Astrocyte (in vitro differentiated cells and primary cell): ENCODE data around the gene PIK3CD. TPM values are rescaled to one million over a fixed set of nuclear protein-coding genes. Genes with fewer than 3 reads are reported as not detected.
A peak's percentile ranks its signal among the peaks of the same experiment; 100 is the strongest.

Source experiments
- DNase-seq: peaks from one replicate; pipeline ENCODE4 v3.0.0-alpha.2; 2010; ENCODE audit warnings: low read depth
- FAIRE-seq: peaks from 2 replicates; lab custom pipeline; 2011; peaks lifted over from hg19 to GRCh38; lab: Jason Lieb, UNC
- H2AFZ ChIP-seq: 2 replicates; pipeline ENCODE4 v1.6.0; 2012; ENCODE audit warnings: low read depth, low read length, inconsistent platforms
- H3K27ac ChIP-seq: 2 replicates; pipeline ENCODE4 v1.5.1; 2011; ENCODE audit warnings: low read depth, low read length, inconsistent platforms
- H3K27me3 ChIP-seq: 2 replicates; pipeline ENCODE4 v1.6.0; 2011; ENCODE audit warnings: low read length, inconsistent platforms; ENCODE audit not compliant: insufficient read depth
- H3K36me3 ChIP-seq: 2 replicates; pipeline ENCODE4 v1.5.1; 2011; ENCODE audit warnings: low read length, inconsistent platforms; ENCODE audit not compliant: insufficient read depth
- H3K4me1 ChIP-seq: 2 replicates; pipeline ENCODE4 v1.5.1; 2011; ENCODE audit warnings: low read length, inconsistent platforms; ENCODE audit not compliant: insufficient read depth
- H3K4me2 ChIP-seq: 2 replicates; pipeline ENCODE4 v1.6.0; 2012; ENCODE audit warnings: low read length, inconsistent platforms
- H3K4me3 ChIP-seq: 2 replicates; pipeline ENCODE4 v1.5.1; 2011; ENCODE audit warnings: low read depth, mild to moderate bottlenecking, low read length, inconsistent platforms; ENCODE audit not compliant: insufficient read depth
- H3K79me2 ChIP-seq: 2 replicates; pipeline ENCODE4 v1.6.0; 2012; ENCODE audit warnings: mild to moderate bottlenecking, low read length, inconsistent platforms; ENCODE audit not compliant: insufficient read depth
- H3K9ac ChIP-seq: 2 replicates; pipeline ENCODE4 v1.6.0; 2012; ENCODE audit warnings: mild to moderate bottlenecking, low read length, inconsistent platforms
- H3K9me3 ChIP-seq: 2 replicates; pipeline ENCODE4 v1.5.1; 2012; ENCODE audit warnings: low read depth, mild to moderate bottlenecking, low read length, inconsistent platforms; ENCODE audit not compliant: insufficient read depth
- H4K20me1 ChIP-seq: 2 replicates; pipeline ENCODE4 v1.6.0; 2012; ENCODE audit warnings: low read length, inconsistent platforms; ENCODE audit not compliant: insufficient read depth
- H3K27ac Mint-ChIP-seq: one replicate; pipeline ENCODE4 v1.8.0; 2021; ENCODE audit warnings: mild to moderate bottlenecking, mixed read lengths; ENCODE audit not compliant: unreplicated experiment
- H3K27me3 Mint-ChIP-seq: one replicate; pipeline ENCODE4 v1.8.0; 2021; ENCODE audit warnings: low read depth, mixed read lengths; ENCODE audit not compliant: unreplicated experiment
- H3K36me3 Mint-ChIP-seq: one replicate; pipeline ENCODE4 v1.8.0; 2021; ENCODE audit warnings: low read depth, mixed read lengths; ENCODE audit not compliant: unreplicated experiment
- H3K4me1 Mint-ChIP-seq: one replicate; pipeline ENCODE4 v1.8.0; 2021; ENCODE audit warnings: low read depth, mixed read lengths; ENCODE audit not compliant: unreplicated experiment
- H3K4me3 Mint-ChIP-seq: one replicate; pipeline ENCODE4 v1.8.0; 2021; ENCODE audit warnings: mild to moderate bottlenecking, moderate library complexity, mixed read lengths; ENCODE audit not compliant: unreplicated experiment
- H3K9me3 Mint-ChIP-seq: one replicate; pipeline ENCODE4 v1.8.0; 2021; ENCODE audit warnings: mild to moderate bottlenecking, mixed read lengths; ENCODE audit not compliant: unreplicated experiment
- EZH2 ChIP-seq: IDR thresholded peaks from 2 replicates; pipeline ENCODE4 v1.6.1; 2012; ENCODE audit warnings: mild to moderate bottlenecking, low read length, inconsistent platforms; ENCODE audit not compliant: insufficient read depth
- total RNA-seq: library from RNA; stranded (reverse); gene quantifications from 2 replicates; pipeline ENCODE4 v1.2.1, GENCODE V29; 2021
- TF ChIP-seq, protein P1 (sequence below): IDR thresholded peaks from 2 replicates; pipeline ENCODE4 v1.5.1; 2011; ENCODE audit warnings: low read depth, mild to moderate bottlenecking, inconsistent platforms, low read length, moderate library complexity; ENCODE audit not compliant: insufficient read depth

The PIK3CD gene
- total RNA-seq, 1 donor from 2014 or later = 29.5 TPM

DNA sequence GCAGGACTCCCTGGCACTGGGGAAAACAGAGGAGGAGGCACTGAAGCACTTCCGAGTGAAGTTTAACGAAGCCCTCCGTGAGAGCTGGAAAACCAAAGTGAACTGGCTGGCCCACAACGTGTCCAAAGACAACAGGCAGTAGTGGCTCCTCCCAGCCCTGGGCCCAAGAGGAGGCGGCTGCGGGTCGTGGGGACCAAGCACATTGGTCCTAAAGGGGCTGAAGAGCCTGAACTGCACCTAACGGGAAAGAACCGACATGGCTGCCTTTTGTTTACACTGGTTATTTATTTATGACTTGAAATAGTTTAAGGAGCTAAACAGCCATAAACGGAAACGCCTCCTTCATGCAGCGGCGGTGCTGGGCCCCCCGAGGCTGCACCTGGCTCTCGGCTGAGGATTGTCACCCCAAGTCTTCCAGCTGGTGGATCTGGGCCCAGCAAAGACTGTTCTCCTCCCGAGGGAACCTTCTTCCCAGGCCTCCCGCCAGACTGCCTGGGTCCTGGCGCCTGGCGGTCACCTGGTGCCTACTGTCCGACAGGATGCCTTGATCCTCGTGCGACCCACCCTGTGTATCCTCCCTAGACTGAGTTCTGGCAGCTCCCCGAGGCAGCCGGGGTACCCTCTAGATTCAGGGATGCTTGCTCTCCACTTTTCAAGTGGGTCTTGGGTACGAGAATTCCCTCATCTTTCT, 75.5 kb downstream of the PIK3CD start:
- Histone ChIP-seq H3K4me2 (no peak overlapping the region), H3K9me3 (peaks cover 7% of the 10 kb centered on the region), H3K79me2 (no peaks in the 10 kb centered on the region), H2AFZ (no peak overlapping the region), H3K27me3 (no peaks in the 10 kb centered on the region), H3K36me3 (peaks cover 42% of the 10 kb centered on the region), H4K20me1 (peaks cover 10% of the 10 kb centered on the region), H3K27ac (no peak overlapping the region), H3K4me3 (no peak overlapping the region), H3K4me1 (no peaks in the 10 kb centered on the region), H3K9ac (no peak overlapping the region)
- Mint-ChIP-seq H3K4me3 (no peak overlapping the region), H3K27ac (no peak overlapping the region), H3K27me3 (no peaks in the 10 kb centered on the region), H3K4me1 (peaks cover under 1% of the 10 kb centered on the region), H3K9me3 (peaks cover 2% of the 10 kb centered on the region), H3K36me3 (peaks cover 38% of the 10 kb centered on the region)
- DNase-seq (no peak), FAIRE-seq (no peak)
- TF ChIP-seq EZH2 = no peak
- TF ChIP-seq, protein P1, sequence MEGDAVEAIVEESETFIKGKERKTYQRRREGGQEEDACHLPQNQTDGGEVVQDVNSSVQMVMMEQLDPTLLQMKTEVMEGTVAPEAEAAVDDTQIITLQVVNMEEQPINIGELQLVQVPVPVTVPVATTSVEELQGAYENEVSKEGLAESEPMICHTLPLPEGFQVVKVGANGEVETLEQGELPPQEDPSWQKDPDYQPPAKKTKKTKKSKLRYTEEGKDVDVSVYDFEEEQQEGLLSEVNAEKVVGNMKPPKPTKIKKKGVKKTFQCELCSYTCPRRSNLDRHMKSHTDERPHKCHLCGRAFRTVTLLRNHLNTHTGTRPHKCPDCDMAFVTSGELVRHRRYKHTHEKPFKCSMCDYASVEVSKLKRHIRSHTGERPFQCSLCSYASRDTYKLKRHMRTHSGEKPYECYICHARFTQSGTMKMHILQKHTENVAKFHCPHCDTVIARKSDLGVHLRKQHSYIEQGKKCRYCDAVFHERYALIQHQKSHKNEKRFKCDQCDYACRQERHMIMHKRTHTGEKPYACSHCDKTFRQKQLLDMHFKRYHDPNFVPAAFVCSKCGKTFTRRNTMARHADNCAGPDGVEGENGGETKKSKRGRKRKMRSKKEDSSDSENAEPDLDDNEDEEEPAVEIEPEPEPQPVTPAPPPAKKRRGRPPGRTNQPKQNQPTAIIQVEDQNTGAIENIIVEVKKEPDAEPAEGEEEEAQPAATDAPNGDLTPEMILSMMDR = no peak

DNA sequence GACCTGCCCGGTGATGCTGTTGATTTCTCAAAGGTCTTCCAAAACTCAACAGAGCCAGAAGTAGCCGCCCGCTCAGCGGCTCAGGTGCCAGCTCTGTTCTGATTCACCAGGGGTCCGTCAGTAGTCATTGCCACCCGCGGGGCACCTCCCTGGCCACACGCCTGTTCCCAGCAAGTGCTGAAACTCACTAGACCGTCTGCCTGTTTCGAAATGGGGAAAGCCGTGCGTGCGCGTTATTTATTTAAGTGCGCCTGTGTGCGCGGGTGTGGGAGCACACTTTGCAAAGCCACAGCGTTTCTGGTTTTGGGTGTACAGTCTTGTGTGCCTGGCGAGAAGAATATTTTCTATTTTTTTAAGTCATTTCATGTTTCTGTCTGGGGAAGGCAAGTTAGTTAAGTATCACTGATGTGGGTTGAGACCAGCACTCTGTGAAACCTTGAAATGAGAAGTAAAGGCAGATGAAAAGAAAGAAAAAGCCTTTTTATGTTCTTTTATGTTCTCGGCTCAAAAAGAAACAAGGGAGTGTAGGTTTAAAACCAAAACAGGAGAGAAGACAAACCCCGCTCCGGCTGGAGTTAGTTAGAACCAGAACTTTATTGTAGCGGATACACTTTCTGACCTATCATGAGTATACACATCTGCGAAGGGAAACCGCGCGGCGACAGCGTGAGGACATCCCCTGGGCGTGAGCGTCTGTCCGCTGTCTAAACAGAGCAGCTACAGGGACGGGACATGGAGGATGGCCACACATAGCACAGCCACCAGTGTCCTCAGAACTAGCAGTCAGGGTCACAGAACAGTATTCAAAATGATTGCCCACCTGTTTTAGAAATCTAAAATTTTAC, 77.1 kb downstream of the PIK3CD start:
- Histone ChIP-seq H3K4me3 (no peak overlapping the region), H3K9me3 (peaks cover 2% of the 10 kb centered on the region), H3K36me3 (peaks cover 36% of the 10 kb centered on the region), H3K4me2 (no peak overlapping the region), H3K27me3 (no peaks in the 10 kb centered on the region), H3K79me2 (no peaks in the 10 kb centered on the region), H3K4me1 (no peaks in the 10 kb centered on the region), H4K20me1 (peaks cover 10% of the 10 kb centered on the region), H2AFZ (no peak overlapping the region), H3K9ac (no peak overlapping the region), H3K27ac (no peak overlapping the region)
- H3K4me3 Mint-ChIP-seq = no peak overlapping the region
- FAIRE-seq = no peak
- peak overlapping the region; percentile 34 for H3K27ac Mint-ChIP-seq
- no peak for DNase-seq
- H3K27me3 Mint-ChIP-seq = no peaks in the 10 kb centered on the region
- peaks cover 6% of the 10 kb centered on the region for H3K4me1 Mint-ChIP-seq
- peaks cover under 1% of the 10 kb centered on the region for H3K9me3 Mint-ChIP-seq
- no peak for TF ChIP-seq EZH2
- TF ChIP-seq, protein P1 = no peak
- peaks cover 41% of the 10 kb centered on the region for H3K36me3 Mint-ChIP-seq
